K562 (cell line): ENCODE results near the gene TRANK1.

Experiments used
- FOS ChIP-seq: IDR thresholded peaks from 3 replicates; pipeline ENCODE4 v1.6.1; 2011; ENCODE audit not compliant: insufficient read length; ENCODE audit errors: extremely low read depth
- FOXM1 ChIP-seq, 2 experiments: fragments of 450-650 bp in 1 of 2; sonication (generic) in 1 of 2; formaldehyde crosslinking in 1 of 2; IDR thresholded peaks; 2 replicates each; pipeline versions ENCODE4 v1.6.1 to v1.9.0; 2017 to 2022; ENCODE audit warnings: low read depth in 2 of 2, mild to moderate bottlenecking in 2 of 2, missing genetic modification reagents in 1 of 2, moderate library complexity in 1 of 2
- GABPA ChIP-seq: fragments of 200-800 bp; sonication (Bioruptor generic); conservative IDR thresholded peaks from 2 replicates; pipeline ENCODE4 v1.6.1; 2016; ENCODE audit warnings: low read depth, missing genetic modification characterization, missing compliant biosample characterization
- KAT7 ChIP-seq: sonication (generic); formaldehyde crosslinking; IDR thresholded peaks from 2 replicates; pipeline ENCODE4 v1.8.0; 2022; ENCODE audit warnings: missing genetic modification reagents, mild to moderate bottlenecking, borderline replicate concordance
- NCOA4 ChIP-seq: fragments of 450-650 bp; IDR thresholded peaks from 2 replicates; pipeline ENCODE4 v1.6.1; 2018; ENCODE audit warnings: mild to moderate bottlenecking; ENCODE audit not compliant: partially characterized antibody
- POLR2AphosphoS5 ChIP-seq: IDR thresholded peaks from 2 replicates; pipeline ENCODE4 v1.6.1; 2011; ENCODE audit warnings: mild to moderate bottlenecking, low read depth, low read length, moderate library complexity; ENCODE audit not compliant: control insufficient read depth, insufficient read depth

- no peak for TF ChIP-seq NCOA4
- no peak for TF ChIP-seq KAT7 (CRISPR knock-in tag)
- TF ChIP-seq FOXM1 (IDR thresholded peaks at IDR 0.05; ENCODE audit: low read depth) = no peak
- no peak for TF ChIP-seq FOXM1 (CRISPR knock-in tag; IDR thresholded peaks at IDR 0.05; ENCODE audit: low read depth)
- no peak for TF ChIP-seq POLR2AphosphoS5
- TF ChIP-seq GABPA = no peak
- no peak for TF ChIP-seq FOS
Observed at GRCh38 chr3:36965440-36965839, 20.6 kb upstream of the TRANK1 start.
